PC-3 (cell line): ENCODE measurements around the gene GRK1. TPM values are rescaled to one million over a fixed set of nuclear protein-coding genes. Genes with fewer than 3 reads are reported as not detected.

Experiments used
- ATAC-seq: fragments of 200-7000 bp; cut with Tn5 transposase; 2 replicates; pipeline ENCODE4 v1.9.1; 2020; ENCODE audit warnings: mild to moderate bottlenecking, moderate library complexity
- BruUV-seq: library from RNA; stranded (reverse); fragments of 400-500 nt; replicated peaks from 2 replicates; lab custom pipeline; 2021; lab: Mats Ljungman, UMichigan
- CTCF ChIA-PET: fragments of 300-600 bp; sonication (Branson Sonifier 250); formaldehyde crosslinking; loops from one replicate; lab custom pipeline; 2022; ENCODE audit warnings: antibody characterized with exemption; lab: Charles Lee
- POLR2A ChIA-PET: fragments of 300-600 bp; sonication (Branson Sonifier 250); formaldehyde crosslinking; loops from one replicate; lab custom pipeline; 2022; ENCODE audit warnings: antibody characterized with exemption; ENCODE audit not compliant: unreplicated experiment; lab: Charles Lee
- DNase-seq: peaks from one replicate; pipeline ENCODE4 v3.0.0-alpha.2; 2015
- H2AFZ ChIP-seq: fragments of 300-600 bp; sonication (generic); 2 replicates; pipeline ENCODE4 v1.6.0; 2016; ENCODE audit warnings: antibody characterized with exemption, low read length
- H3F3A ChIP-seq: fragments of 300-600 bp; sonication (generic); one replicate; pipeline ENCODE4 v1.6.0; 2017; ENCODE audit warnings: antibody characterized with exemption, low read length, control low read depth, mild to moderate bottlenecking; ENCODE audit not compliant: unreplicated experiment
- H3K27ac ChIP-seq: fragments of 300-600 bp; sonication (generic); 2 replicates; pipeline ENCODE4 v1.5.1; 2016; ENCODE audit warnings: mild to moderate bottlenecking, low read length
- H3K27me3 ChIP-seq: fragments of 300-600 bp; sonication (generic); 2 replicates; pipeline ENCODE4 v1.6.1; 2016; ENCODE audit warnings: low read length, mixed read lengths
- H3K36me3 ChIP-seq: fragments of 300-600 bp; sonication (generic); 2 replicates; pipeline ENCODE4 v1.6.1; 2016; ENCODE audit warnings: low read depth, mixed run types, low read length, mixed read lengths
- H3K4me1 ChIP-seq: fragments of 300-600 bp; sonication (generic); 2 replicates; pipeline ENCODE4 v1.5.1; 2016; ENCODE audit warnings: low read length; ENCODE audit not compliant: insufficient read depth
- H3K4me2 ChIP-seq: fragments of 300-600 bp; sonication (generic); 2 replicates; pipeline ENCODE4 v1.6.0; 2016; ENCODE audit warnings: low read length
- H3K4me3 ChIP-seq: fragments of 300-600 bp; sonication (generic); 2 replicates; pipeline ENCODE4 v1.5.1; 2016; ENCODE audit warnings: mild to moderate bottlenecking, low read length, mixed read lengths
- H3K79me2 ChIP-seq: fragments of 300-600 bp; sonication (generic); 2 replicates; pipeline ENCODE4 v1.6.1; 2017; ENCODE audit warnings: low read length, mixed read lengths
- H3K9ac ChIP-seq: fragments of 300-600 bp; sonication (generic); 2 replicates; pipeline ENCODE4 v1.6.0; 2016; ENCODE audit warnings: mild to moderate bottlenecking, low read length
- H3K9me2 ChIP-seq: fragments of 300-600 bp; sonication (generic); replicated peaks from 2 replicates; pipeline ENCODE4 v1.6.1; 2016; ENCODE audit warnings: mixed run types, low read length, mixed read lengths
- H3K9me3 ChIP-seq: fragments of 300-600 bp; sonication (generic); 2 replicates; pipeline ENCODE4 v1.6.1; 2016; ENCODE audit warnings: low read length, mixed read lengths
- H4K20me1 ChIP-seq: fragments of 300-600 bp; sonication (generic); 2 replicates; pipeline ENCODE4 v1.6.1; 2016; ENCODE audit warnings: low read length, mixed read lengths
- CTCF ChIP-seq: fragments of 300-600 bp; sonication (generic); conservative IDR thresholded peaks from 2 replicates; pipeline ENCODE4 v1.5.1; 2017; ENCODE audit warnings: antibody characterized with exemption, low read depth, mild to moderate bottlenecking, low read length
- EZH2 ChIP-seq: fragments of 300-600 bp; sonication (generic); IDR thresholded peaks from one replicate; pipeline ENCODE4 v1.6.1; 2017; ENCODE audit warnings: antibody characterized with exemption, mild to moderate bottlenecking, low read length; ENCODE audit not compliant: unreplicated experiment
- EZH2phosphoT487 ChIP-seq: fragments of 300-600 bp; sonication (generic); IDR thresholded peaks from 2 replicates; pipeline ENCODE4 v1.6.1; 2018; ENCODE audit warnings: mild to moderate bottlenecking, antibody characterized with exemption, low read length, borderline replicate concordance
- intact Hi-C: fragments of 100-400 bp; cut with micrococcal nuclease; formaldehyde crosslinking; loops from 2 replicates; pipeline ENCODE4 v1.9.0; 2023
- total RNA-seq: library from RNA; depleted of rRNA; stranded (reverse); fragments of >200 nt; gene quantifications from 2 replicates; pipeline ENCODE4 v1.2.3, GENCODE V29; 2014

The GRK1 gene
- total RNA-seq, 1 experiment from 2014 or later, result not detected

GRCh38 chr13:113630804-113631203 is 36.2 kb upstream of the GRK1 start:
- Histone ChIP-seq H3K79me2 (peaks cover 41% of the 10 kb centered on the region), H3K4me1 (no peaks in the 10 kb centered on the region), H3K36me3 (peaks cover 5% of the 10 kb centered on the region), H3F3A (no peaks in the 10 kb centered on the region), H4K20me1 (no peaks in the 10 kb centered on the region), H3K27me3 (no peaks in the 10 kb centered on the region), H3K9me3 (no peaks in the 10 kb centered on the region), H3K4me2 (no peak overlapping the region), H3K9me2 (no peaks in the 10 kb centered on the region), H2AFZ (no peak overlapping the region), H3K27ac (no peak overlapping the region), H3K4me3 (no peak overlapping the region), H3K9ac (no peak overlapping the region)
- intact Hi-C loops, result no loop called here
- POLR2A ChIA-PET, result no interaction called here
- ATAC-seq, result no peak
- DNase-seq, result no peak
- TF ChIP-seq EZH2phosphoT487 (no peak), EZH2 (no peak), CTCF (no peak)
- BruUV-seq, result no TSS peak
- CTCF ChIA-PET, result no interaction called here

GRCh38 chr13:113631341-113632095 is 35.5 kb upstream of the GRK1 start:
- no TSS peak for BruUV-seq
- intact Hi-C loops, result no loop called here
- no peaks in the 10 kb centered on the region for H3K9me3 ChIP-seq
- H3K4me1 ChIP-seq, result no peaks in the 10 kb centered on the region
- H3K4me2 ChIP-seq, result no peak overlapping the region
- no peak overlapping the region for H2AFZ ChIP-seq
- ChIA-PET CTCF (no interaction called here), POLR2A (no interaction called here)
- no peaks in the 10 kb centered on the region for H3F3A ChIP-seq
- TF ChIP-seq EZH2phosphoT487 (no peak), CTCF (no peak), EZH2 (no peak)
- ATAC-seq, result no peak
- no peak overlapping the region for H3K4me3 ChIP-seq
- H3K27me3 ChIP-seq, result no peaks in the 10 kb centered on the region
- H3K79me2 ChIP-seq, result peaks cover 35% of the 10 kb centered on the region
- no peak overlapping the region for H3K9ac ChIP-seq
- no peaks in the 10 kb centered on the region for H4K20me1 ChIP-seq
- DNase-seq, result no peak
- peaks cover 5% of the 10 kb centered on the region for H3K36me3 ChIP-seq
- H3K27ac ChIP-seq, result no peak overlapping the region
- no peaks in the 10 kb centered on the region for H3K9me2 ChIP-seq

- H3K27ac ChIP-seq, result no peak overlapping the region
- ATAC-seq (no peak), DNase-seq (no peak)
- no peak overlapping the region for H3K4me3 ChIP-seq
- no peak overlapping the region for H3K4me2 ChIP-seq
- H2AFZ ChIP-seq, result no peak overlapping the region
- ChIA-PET CTCF (no interaction called here), POLR2A (no interaction called here)
- no peaks in the 10 kb centered on the region for H3K9me2 ChIP-seq
- H3K9ac ChIP-seq, result no peak overlapping the region
- H3K4me1 ChIP-seq, result no peaks in the 10 kb centered on the region
- no peaks in the 10 kb centered on the region for H4K20me1 ChIP-seq
- no peaks in the 10 kb centered on the region for H3K9me3 ChIP-seq
- TF ChIP-seq EZH2 (no peak), EZH2phosphoT487 (no peak), CTCF (no peak)
- H3F3A ChIP-seq, result no peaks in the 10 kb centered on the region
- H3K36me3 ChIP-seq, result peaks cover 13% of the 10 kb centered on the region
- BruUV-seq, result no TSS peak
- intact Hi-C loops, result no loop called here
- peaks cover 22% of the 10 kb centered on the region for H3K79me2 ChIP-seq
- H3K27me3 ChIP-seq, result no peaks in the 10 kb centered on the region
These were observed 34.1 kb upstream of the GRK1 start for GRCh38 chr13:113632706-113633484.
